GM10847 (cell line): ENCODE results near the gene PROM1.

ENCODE experiments used
- POLR2A ChIP-seq: IDR thresholded peaks from 2 replicates; pipeline ENCODE4 v1.6.1; 2011; ENCODE audit not compliant: insufficient read length; ENCODE audit errors: extremely low read depth

PROM1 gene

DNA sequence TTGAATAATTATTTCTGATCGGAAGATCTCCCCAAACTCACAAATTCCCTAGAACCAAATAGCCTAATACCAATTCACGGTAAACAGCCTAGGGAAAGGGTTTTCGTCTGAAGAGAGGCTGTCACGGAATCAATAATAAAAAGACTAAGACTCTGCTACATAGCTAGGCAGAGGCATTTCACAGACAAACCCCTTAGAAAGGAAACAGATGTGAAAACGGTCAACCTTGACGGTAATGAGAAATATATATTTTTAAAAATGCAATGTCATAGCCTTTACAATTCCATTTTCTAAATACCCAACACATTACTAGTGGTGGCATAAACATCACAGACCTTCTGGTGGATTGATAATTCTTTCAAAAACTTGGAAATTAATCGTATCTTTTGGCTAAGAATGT is 28.4 kb downstream of the PROM1 start:
- TF ChIP-seq POLR2A: no peak

GRCh38 chr4:16052939-16053338 is 30.9 kb downstream of the PROM1 start:
- TF ChIP-seq POLR2A: no peak

GRCh38 chr4:16051980-16052379 is 31.8 kb downstream of the PROM1 start:
- TF ChIP-seq POLR2A: no peak

GRCh38 chr4:16051132-16051531 is 32.7 kb downstream of the PROM1 start:
- no peak for TF ChIP-seq POLR2A

- TF ChIP-seq POLR2A: no peak
Measured at GRCh38 chr4:16050669-16051068, 33.2 kb downstream of the PROM1 start.

GRCh38 chr4:16048619-16049419 is 35.0 kb downstream of the PROM1 start:
- no peak for TF ChIP-seq POLR2A

DNA sequence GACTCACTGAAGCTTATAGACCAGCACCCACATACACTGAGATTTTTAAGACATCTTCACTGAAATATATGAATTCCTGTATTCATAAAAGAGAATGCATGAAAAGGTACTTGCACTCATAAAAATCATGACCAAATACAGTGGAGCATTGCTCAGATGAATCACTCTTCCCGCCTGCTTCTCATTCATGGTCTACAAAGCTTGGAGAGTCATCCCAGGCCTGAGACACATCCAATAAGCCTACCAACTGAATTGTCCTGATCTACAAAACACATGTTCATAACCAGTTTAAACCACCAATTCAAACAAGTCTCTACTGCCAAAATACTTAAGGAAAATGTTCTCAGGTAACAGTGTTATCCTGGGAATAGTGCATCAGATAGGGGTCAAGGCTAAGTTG is 38.1 kb downstream of the PROM1 start:
- TF ChIP-seq POLR2A: no peak

DNA sequence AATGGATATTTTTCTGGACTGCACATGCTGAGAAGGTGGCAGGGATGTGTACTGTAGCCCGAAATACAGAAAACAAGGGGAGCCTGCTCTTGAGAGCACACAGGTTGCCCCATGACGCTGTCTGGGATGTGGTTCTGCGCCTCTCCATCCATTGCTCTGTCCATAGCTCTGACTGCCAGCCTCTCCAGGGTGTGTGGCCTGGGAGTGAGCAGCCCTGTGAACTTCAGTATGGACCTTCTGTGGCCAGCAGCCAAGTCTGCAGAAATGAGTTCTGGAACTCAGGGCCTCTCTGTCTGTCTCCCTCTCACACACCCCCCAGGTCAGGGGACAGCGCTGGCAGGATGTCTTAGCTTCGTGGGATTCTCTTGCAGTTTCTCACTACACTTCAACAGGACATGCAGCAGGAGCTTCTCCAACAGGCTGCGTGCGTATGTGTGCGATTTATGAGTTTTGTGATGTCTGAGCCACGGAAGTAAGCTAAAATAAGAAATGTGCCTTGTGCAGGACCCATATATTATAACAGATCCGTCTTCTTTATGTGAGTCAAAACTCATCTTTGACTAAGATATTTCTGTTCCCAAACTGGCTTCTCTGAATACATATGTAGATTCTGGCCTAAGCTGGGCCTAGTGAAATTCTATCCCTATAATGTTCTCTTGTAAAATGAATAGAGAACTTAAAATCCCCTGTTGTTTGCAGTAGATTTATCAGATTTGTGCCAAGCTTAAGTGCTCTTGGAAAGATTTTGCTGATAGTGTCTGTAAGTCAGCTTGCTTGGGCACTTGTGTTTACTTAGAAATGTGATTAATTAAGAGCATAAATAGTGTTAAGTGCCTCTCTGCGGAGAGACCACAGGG is 40.0 kb downstream of the PROM1 start:
- TF ChIP-seq POLR2A: no peak

DNA sequence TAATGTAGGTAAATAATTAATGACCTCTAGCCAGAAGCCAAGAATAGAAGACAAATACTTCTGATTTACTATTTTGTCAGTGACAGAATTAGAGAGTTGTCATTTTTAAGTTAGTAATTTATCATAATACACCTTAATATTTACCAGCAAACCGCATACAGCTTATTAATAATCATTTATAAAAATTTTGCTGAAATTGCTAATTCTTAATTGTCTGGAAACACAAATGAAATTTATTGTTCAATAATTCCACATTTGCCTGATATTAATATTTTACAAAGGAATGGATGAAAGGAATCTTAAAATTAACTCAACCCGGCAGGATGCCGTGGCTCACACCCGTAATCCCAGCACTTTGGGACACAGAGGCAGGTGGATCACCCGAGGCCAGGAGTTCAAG is 44.7 kb downstream of the PROM1 start:
- TF ChIP-seq POLR2A: no peak

GRCh38 chr4:16037901-16038300 is 45.9 kb downstream of the PROM1 start:
- no peak for TF ChIP-seq POLR2A

DNA sequence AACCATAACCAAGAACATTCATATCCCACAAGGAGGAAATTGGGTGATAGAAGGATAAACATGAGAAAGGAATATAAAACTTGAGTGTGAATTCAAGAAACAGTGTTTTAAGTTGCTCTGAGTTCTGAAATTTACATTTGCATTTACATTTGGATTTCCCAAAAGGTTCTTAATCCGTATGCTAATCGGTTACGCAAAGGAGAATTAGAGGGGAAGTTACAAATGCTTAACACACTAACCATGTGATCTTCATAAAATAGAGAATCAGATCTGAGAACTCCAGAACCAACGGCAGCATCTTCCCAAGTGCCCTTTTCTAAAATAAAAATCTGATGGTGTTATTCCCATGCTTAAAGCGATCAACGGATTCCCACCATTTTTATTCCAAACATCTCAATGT is 48.0 kb downstream of the PROM1 start:
- no peak for TF ChIP-seq POLR2A

DNA sequence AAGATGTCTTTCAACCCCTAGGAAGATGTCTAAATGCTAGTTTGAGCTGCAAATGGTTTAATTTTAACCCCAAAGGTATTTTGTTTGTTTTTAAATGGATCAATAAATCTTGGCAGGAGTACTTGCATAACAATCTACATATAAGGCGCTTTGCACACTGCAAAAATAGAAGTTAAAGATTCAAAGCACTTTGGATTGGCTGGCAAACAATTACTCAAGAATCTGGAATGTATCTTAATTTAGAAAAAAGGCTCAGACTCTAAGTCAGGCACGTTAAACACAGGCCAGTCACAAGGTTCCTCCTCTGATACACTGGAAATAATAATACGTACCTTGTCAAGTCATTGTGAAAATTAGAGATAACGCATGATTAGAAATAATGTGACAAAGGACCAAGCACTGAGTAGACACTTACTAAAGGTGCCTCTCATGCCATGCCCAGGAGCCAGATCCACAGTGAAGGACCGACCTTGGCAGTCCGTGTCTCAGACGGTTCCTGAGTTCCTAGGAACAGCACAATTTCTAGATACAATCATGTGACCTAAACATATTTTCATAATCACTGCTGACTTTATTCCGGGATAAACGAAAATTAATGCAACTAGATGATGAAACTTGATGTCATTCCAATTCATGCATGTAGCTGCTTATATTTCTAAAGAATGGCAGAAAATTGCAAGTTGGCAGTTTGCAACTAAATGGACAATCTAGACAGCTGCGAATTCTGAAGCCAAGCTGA is 49.6 kb downstream of the PROM1 start:
- TF ChIP-seq POLR2A: no peak

DNA sequence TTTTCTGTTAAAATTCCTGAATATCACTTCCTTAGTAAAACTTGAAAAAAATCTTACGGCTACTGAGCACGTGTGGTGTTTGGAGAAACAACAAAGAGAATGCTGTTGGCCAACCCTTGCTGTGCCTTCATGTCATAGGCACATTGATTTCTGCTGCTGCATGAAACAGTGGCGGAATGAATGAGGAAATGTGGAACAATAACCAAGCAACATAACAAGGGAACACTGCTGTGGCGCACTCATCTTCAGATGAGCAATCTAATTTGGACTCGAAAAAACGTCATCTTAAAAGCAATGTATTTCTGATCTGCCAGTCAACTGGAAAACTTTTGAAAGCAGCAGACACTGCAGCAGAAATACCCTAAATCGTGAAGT is 51.4 kb downstream of the PROM1 start:
- TF ChIP-seq POLR2A: no peak

DNA sequence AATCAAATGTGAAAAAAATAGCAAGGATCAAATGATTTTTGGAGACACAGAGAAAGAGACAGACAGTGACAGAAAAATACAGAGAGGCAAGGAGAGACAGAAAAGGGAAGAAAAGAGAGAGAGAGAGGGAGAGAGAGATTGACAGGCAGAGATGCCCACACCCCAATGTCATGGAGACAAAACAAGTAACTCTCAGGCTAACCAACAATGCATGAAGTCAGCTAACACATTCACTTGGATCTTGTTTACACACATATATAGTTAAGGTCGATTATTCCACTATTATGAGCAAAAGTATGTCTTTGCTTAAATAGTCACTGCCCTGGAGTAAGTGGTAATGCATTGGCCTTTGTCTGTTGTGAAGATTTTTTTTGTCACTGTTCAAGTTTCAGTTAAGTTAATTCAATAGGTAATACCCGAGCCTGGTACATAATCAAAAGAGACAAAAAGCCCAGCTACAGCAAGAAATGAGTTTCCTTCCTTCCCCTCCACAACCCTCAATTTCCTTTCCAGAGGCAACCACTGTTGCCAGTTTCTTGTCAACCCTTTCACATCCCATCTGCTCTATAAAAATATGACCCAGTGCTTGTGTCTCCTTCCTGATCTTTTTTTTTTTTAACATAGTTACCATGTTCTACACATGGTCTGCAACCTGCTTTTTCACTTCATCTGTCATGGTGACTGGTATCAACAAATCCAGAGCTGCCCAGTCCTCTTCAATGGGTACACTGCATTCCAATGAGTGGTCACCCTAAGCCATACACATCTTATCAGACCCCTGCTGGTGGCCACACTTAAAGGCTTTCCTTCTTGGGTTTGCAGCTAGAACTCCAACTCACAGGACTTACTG is 52.1 kb downstream of the PROM1 start:
- no peak for TF ChIP-seq POLR2A

DNA sequence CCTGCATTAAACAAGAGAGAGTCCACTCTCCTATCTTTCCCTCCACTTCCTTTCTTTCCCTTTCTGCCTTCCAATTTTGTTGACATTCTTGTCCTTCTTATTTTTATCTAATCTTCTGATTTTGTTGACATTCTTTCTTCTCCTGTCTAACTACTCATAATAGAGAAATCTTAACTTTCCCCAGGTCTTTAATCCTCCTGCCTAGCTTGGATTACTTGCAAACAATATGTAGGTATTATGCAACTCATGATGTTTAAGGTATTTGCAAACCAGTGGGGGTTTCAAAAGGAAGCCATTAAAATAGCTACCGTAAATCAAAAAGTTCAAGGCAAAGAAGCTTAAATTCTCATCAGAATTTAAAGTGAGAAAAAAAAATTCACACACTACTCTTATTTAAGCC is 53.9 kb downstream of the PROM1 start:
- no peak for TF ChIP-seq POLR2A
